ENCODE measurements around the gene INTS3.

DNA sequence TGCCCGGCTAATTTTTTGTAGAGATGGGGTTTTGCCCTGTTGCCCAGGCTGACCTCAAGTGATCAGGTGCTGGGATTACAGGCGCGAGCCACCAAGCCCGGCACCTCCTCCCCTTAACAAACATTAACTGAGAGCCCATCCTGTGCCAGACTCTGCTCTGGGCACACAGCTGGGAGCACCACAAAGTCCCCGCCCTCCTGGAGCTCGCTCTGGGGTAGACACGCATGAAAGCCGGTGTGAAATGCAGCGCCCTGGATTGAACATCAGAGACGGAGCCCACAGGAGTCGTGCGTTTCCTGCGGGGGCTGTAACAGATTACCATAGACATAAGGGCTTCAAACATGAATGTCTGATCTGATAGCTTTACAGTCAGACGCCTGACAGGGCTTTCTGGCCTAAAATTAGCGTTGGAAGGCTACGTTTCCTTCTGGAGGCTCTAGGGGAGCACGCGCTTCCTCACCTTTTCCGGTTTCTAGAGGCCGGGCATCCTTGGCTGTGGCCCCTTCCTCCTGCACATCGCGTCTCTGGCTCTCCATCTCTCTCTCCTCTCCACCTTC, 61.7 kb downstream of the INTS3 start:
- no peak for TF ChIP-seq POLR2A (IDR thresholded peaks at IDR 0.05)
- TF ChIP-seq, protein P1, sequence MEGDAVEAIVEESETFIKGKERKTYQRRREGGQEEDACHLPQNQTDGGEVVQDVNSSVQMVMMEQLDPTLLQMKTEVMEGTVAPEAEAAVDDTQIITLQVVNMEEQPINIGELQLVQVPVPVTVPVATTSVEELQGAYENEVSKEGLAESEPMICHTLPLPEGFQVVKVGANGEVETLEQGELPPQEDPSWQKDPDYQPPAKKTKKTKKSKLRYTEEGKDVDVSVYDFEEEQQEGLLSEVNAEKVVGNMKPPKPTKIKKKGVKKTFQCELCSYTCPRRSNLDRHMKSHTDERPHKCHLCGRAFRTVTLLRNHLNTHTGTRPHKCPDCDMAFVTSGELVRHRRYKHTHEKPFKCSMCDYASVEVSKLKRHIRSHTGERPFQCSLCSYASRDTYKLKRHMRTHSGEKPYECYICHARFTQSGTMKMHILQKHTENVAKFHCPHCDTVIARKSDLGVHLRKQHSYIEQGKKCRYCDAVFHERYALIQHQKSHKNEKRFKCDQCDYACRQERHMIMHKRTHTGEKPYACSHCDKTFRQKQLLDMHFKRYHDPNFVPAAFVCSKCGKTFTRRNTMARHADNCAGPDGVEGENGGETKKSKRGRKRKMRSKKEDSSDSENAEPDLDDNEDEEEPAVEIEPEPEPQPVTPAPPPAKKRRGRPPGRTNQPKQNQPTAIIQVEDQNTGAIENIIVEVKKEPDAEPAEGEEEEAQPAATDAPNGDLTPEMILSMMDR (IDR thresholded peaks at IDR 0.05), result no peak

Measured in heart left ventricle (tissue), 13 donors.